Right ventricle myocardium superior (tissue), 1 donor: ENCODE data around the gene CITED4. TPM values are rescaled to one million over a fixed set of nuclear protein-coding genes. Genes with fewer than 3 reads are reported as not detected.

Source experiments
- ATAC-seq: fragments of 200-7000 bp; cut with Tn5 transposase; one replicate; pipeline ENCODE4 v1.9.1; 2020; ENCODE audit warnings: mild to moderate bottlenecking; ENCODE audit not compliant: poor library complexity
- DNase-seq: peaks from one replicate; pipeline ENCODE4 v3.0.0-alpha.2; 2020
- intact Hi-C: fragments of 100-400 bp; cut with DNase I; formaldehyde crosslinking; loops from one replicate; pipeline ENCODE4 v1.11.2; 2022
- total RNA-seq: library from RNA; stranded (reverse); fragmentation: NEBNext Ultra II Directional; extraction: Animal tissue kit (Norgen Biotek cat#: 25700); gene quantifications from one replicate; pipeline ENCODE4 v1.2.1, GENCODE V29; 2021
- donor health status: DM: no; HTN: yes; CAD: no; lungs with severe emphysema.

CITED4 gene
- total RNA-seq, 1 donor from 2014 or later = 43.6 TPM

GRCh38 chr1:40820911-40821693 is 41.1 kb downstream of the CITED4 start:
- DNase-seq (no peak), ATAC-seq (no peak)
- intact Hi-C loops = no loop called here

- ATAC-seq = no peak
- intact Hi-C loops = no loop called here
- no peak for DNase-seq
Observed at GRCh38 chr1:40820251-40820797, 41.8 kb downstream of the CITED4 start.

DNA sequence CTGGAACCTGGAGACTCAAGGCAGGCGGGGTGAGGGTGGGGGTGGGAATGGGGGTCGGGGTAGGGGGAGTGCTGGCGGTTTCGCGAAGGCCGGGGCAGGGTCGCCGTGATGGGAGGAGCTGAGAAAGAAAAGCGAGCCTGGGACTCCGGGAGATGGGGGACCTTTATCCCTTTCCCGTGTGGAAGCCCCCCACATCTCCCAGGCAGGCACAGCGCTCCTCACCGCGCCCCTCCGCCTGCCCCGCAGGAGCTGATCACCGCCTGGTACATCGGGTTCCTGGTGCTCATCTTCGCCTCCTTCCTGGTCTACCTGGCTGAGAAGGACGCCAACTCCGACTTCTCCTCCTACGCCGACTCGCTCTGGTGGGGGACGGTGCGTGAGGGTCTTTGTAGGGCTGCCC is 43.1 kb downstream of the CITED4 start:
- ATAC-seq = no peak
- intact Hi-C loops = no loop called here
- DNase-seq = no peak

DNA sequence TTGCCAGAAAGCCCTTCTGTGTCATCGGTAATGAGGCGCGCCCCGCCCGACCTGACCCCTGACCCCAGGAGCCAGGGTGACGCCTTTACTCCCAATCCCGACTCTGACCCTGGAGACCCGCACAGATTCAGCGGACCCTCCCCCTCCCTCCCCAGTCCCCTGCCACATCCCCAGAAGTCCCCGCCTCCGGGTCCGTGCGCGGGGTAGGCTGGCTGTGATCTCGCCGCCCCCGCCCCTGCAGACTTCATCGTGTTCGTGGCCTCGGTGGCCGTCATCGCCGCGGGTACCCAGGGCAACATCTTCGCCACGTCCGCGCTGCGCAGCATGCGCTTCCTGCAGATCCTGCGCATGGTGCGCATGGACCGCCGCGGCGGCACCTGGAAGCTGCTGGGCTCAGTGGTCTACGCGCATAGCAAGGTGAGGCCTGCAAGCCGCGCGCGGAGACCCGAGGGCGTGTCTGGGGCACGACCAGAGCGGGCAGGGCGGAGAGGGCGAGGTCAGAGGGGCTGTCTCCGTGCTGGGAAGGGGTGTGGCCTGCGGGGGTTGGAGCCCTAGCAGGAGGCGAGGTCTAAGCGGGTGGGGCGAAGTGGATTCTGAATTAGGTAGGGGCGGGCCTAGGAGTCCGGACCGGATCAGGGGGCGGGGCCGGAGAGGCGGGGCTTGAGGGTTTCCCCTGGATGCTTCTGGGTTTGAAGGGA is 43.8 kb downstream of the CITED4 start:
- ATAC-seq = peak; percentile 81
- intact Hi-C loops = no loop called here
- peak; percentile 79 for DNase-seq

GRCh38 chr1:40817791-40818263 is 44.3 kb downstream of the CITED4 start:
- ATAC-seq = no peak
- intact Hi-C loops = no loop called here

DNA sequence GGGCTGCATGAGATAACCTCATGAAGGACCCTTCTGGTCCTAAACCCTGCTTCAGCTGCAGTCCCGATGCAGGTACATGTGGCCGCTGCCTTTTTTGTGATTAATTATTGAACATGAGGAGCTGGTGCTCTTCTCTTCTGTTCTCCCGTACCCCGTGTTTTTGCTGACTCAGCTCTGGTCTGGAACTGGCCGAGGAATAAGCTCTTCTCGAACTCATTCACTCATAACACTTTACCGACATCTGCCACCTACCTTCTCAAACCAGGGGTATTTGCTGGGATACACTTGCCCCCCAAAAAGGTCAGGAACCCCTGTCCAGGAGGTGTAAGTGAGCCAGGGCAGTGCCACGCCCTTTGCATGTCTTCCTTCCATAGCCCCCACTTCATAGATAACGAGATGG is 46.7 kb downstream of the CITED4 start:
- DNase-seq (no peak), ATAC-seq (no peak)
- intact Hi-C loops = no loop called here

More at GRCh38 chr1:40817791-40818263, 44.3 kb downstream of the CITED4 start:
- no peak for DNase-seq

Other genes with a start within 250 kb of the CITED4 start
- 0.81 TPM for gene RIMS3, start 196.7 kb downstream of the CITED4 start, total RNA-seq
- 65.9 TPM for gene NFYC, start 170.7 kb downstream of the CITED4 start, total RNA-seq
- gene KCNQ4, start 78.6 kb downstream of the CITED4 start, total RNA-seq = 2.6 TPM
- gene CTPS1, start 117.3 kb upstream of the CITED4 start, total RNA-seq = 7.2 TPM
- gene SLFNL1, start 159.4 kb upstream of the CITED4 start, total RNA-seq = 0.22 TPM